T-helper 1 cell (primary cell): Measurements from ENCODE around the gene CCR9.

Source experiments
- DNase-seq, 5 donors: peaks; one replicate each; pipeline ENCODE4 v3.0.0-alpha.2; 2012 to 2020

The CCR9 gene

DNA sequence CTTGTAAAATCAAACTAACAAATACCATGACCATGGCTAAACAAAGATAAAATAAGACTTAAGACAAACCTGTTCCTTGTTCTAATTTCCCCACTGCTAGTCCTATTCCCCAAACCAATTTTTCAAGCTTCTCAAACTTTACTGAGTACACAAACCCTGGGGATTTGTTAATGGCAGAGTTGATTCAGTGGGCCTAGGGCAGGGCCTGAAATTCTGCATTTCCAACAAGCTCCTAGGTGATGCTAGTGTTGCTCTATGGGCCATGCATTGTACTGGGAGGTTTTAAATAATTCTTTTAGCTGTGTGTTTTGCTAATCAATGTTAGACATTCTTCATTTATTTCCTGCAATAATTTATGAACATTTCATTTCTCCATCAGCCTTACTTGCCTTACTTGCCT is 13.3 kb upstream of the CCR9 start:
- DNase-seq, result no peak

DNA sequence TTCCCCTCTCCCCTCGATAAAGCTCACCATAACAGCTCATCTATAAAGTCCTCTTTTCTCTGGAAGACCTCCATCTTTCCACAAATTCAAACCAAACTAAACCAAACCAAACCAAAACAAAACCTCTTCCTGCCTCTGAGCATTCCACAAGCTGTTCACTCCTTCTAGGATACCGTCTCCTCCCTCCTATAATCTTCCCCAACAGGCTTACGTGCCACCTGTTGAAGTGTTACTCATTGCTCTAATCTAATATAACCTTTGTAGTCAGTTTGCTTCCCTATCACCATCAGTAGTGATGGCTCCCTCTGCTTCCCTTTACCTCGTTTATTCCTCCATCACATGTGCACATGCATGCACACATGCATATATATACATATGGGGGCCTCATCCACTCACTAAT is 12.7 kb upstream of the CCR9 start:
- no peak for DNase-seq

DNA sequence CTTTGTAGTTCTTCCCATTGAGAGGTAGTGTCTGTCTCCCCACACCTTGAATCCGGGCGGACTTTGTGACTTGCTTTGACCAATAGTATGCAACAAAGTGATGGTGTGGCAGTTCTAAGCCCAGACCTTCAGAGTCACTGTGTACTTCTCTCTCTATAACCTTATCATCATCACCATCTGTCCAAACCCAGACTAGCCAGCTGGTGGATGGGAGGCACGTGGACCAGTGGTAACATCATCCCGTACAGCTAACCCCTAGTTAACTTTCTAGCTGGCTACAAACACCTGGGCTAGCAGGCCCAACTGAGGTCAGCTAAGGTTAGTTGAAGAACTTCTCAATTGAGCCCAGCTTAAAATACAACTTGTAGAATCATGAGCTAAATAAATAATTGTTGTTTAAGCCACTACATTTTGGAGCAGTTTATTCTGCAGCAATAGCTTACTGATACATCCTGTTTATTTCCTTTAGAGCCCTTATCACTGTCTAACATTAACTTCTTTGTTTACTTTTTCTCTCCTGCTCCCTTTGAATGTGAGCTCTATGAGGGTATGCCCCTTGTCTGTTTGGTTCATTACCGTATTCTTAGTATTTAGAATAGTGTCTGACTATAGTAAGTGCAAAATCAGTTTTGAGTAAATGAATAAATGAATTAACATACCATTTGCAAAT is 11.5 kb upstream of the CCR9 start:
- no peak for DNase-seq

DNA sequence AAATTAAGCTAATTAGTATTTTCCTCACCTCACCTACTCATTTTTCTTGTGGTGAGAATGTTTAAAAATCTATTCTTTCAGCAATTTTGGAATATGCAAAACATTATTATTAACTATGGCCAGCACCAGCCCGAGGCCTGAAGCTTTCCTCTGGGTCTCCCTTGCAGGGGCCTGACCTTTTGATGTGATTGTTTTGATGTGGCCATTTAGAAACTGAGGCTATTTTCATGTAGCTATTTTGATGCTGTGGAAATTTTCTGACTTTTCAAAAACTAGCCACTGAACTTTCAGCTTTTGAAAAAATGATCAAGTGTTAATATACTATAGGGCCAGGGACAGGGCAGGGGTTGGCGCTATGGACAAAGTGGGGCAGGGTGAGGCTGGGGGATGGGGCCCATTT is 8.2 kb upstream of the CCR9 start:
- no peak for DNase-seq

DNA sequence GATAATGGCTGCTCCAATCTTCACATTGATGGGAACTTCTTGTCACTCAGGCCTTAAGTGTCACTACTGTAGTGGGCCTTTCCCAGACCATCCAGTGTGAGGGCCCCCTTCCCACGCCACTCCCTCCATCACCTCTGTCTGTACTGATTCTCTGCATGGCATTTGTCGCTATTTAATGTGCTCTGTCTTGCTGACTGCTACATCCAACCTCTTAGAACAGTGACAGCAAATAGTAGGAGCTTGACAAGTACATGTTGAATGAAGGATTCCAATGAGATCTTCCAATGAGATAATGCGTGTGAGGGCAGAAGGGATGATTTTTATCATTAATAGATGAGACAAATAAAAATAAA is 5.6 kb upstream of the CCR9 start:
- DNase-seq, result no peak

DNA sequence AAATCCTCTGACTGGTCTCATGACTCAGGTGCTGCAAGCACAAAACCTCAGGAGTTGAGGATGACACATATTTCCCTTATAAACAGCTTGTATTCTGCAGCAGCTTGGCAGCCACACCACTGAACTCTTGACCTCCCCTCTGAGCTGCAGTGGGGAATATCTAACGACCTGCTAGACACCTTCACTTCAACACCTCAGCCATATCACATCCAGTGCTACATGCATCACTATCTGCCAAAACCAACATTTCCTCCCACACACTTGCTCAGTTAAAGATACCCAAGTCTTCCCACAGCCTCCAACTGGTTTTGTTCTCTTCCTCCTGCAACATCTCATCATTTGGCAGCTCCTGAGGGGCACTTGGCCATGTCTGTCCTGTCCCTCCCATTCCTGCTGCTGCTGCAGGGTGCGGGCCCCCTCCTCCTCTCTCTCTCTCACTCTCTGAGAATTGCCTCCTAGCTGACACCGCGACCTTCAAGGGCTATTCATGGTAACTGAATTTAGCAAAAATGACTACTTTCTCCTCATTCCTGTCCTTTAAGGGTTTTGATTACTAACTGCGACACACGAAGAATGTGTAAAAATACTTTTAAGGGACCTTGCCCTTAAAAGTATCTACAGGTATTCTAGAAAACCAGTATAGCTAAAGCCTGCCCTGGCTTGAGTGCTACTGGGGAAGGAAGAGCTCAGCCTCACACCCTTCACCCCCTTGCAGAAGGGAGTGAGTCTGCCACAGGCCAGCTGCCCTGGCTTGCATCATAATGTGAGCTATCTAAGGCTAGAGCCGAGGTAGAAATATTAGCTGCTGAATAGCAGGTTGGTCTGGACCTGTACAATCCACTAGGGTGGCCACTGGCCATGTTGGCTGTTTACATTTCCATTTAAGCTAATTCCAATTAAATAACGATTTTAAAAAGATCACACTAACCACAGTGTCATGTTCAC is 5.0 kb upstream of the CCR9 start:
- peak in 1 of 5 donors; percentile 28 for DNase-seq

DNA sequence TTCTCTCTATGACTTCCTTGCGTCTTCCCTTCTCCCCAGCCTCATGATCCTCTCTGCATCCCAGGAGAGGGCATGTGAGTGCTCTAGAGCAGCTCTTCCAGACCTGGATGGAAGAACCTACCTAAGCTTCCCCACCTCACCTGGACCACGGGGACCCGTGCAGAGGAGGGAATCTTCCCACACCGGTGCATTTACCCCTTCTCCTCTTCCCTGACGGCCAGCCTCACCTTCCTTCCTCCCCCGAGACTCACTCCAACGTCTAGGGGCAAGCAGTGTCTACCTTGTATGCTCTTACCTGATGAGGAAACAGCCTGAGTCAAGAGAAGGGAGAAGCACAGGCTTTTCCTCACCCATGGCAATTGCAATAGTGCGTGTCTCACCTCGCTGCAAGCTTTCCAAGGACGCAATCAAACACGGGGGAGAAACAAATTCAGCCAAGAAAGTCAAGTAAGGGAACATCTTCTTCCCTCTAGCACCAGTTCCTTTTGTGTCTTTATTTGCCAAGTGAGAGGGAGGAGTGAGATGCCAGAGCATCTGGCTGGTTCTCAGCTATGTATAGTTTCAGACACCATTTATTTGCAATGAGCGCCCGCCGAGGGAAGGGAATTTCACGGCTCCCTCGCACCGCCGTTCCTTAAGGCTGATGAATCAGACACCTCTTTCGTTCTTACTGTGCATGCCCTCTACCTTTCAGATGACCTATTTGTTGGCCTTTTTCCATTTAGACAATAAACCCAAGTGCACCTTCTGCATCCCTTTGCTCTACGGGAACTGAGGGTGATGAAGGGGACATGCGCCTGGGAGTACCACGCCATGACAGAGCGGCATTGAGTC is 1.8 kb upstream of the CCR9 start:
- DNase-seq, result no peak

DNA sequence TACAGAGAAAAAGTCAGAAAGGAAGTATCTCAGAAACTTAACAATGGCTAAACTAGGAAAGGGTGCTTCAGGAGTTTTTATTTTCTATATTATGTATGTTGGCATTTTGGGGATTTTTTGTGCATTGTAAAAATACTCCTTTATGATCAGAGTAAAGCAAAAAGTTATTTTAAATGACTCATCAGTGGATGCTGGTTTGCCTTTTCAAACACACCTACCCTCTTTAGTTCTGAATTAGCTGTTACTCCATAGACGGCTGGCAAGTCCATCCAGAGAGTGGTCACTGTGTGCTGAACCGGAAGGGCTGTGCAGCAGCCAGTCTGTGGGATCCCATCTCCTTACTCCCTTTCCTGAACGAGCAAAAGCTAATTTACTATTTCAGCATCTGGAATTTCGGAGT is 942 bp downstream of the CCR9 start:
- DNase-seq, result no peak

DNA sequence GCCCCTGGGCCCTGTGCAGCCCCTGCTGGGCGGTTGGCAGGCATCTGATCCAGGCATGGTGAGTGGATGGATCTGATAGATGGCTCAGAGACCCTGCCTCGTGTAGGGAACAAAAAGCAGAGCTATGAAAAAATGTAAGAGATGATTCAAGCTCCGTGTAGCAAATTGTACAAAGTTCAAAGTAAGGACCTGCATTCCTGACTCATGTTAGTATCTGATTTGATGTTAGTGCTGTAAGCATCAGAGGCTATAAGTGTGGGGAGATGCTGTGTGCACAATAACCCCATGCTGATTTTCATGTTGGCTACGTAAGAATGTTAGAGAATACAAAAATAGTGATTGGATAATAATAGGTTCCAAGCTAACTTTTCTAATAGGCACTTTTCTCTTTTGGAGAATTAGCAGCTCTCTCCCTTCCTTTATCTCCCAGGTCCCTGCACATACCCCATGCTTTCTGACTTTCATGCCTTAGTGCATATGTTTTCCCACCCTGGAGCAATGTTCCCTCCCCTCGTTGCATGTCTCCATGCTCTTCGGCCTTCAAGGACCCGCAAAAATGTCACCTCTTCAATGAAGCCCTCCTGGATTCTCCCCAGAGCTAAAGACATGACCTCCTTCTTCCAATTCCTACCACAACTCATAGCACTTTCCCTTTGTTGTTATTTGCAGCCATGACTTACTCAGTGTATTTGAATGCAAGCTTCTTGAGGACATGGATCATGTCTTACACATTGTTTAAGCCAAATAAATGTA is 1.6 kb downstream of the CCR9 start:
- no peak for DNase-seq

DNA sequence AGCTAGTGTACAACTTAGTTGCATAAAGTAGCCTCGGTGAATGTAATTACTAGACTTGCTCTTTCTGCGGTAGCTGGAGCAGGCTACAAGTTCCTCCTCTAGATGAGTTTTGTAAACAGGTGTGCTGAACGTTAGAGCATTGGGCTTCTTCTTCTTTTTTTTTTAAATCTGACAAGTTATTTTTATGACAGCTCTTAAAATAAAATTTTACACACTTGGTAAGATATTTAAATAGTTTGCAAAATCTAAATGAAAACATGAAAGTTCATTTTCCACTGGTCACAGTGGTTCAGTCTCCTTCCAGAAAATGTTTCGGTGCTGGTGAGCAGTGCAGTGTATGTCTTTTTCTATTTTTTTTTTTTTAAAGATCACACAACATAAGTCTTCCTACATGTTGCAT is 3.0 kb downstream of the CCR9 start:
- no peak for DNase-seq

DNA sequence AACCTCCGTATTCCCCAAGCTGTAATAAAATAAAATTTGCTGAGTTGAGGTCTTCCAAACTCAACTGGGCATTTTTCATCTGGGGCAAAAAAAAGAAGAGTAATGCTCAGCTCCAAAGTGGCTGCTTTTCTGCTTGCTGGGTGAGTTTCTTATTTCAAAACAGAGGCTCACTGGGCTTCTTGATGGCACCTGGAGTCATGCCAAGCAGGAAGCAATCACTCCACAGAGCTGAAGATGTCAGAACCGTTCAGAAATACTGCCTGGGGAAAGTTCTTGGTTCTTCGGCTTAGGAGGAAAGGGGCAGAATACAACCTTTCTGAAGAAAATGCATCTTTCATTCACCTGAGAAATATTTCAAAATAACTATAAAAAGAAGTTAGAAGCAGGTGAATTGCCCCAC is 4.1 kb downstream of the CCR9 start:
- no peak for DNase-seq

DNA sequence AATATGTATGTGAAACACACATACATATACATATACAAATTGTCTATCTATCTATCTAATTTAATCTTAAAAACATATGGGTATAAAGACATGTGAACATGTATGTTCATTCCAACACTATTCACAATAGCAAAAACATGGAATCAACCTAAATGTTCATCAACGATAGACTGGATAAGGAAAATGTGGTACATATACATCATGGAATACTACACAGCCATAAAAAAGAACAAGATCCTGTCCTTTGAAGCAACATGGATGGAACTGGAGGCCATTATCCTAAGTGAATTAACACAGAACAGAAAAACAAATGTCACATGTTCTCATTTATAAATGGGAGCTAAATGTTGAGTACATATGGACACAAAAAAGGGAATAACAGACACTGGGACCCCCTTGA is 5.8 kb downstream of the CCR9 start:
- DNase-seq, result no peak

DNA sequence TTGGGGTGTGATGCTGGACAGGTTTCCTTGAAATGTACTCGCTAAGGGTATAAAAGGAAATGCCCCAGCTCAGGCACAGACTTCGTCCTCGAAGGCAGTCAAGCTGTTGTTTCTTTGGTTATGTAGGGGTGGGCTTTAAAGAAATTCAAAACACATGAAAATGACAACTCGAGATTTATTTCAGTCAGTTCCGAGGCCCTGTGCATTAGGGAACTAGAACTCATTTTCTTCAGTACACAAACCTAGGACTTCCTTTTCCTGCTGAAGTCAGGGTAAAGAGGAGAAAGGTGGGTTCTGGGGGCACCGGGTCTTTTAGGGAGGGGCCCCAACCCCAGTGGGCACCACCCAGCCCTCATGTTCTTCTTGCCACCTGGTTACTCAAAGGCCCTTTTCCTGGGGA is 7.7 kb downstream of the CCR9 start:
- no peak for DNase-seq

DNA sequence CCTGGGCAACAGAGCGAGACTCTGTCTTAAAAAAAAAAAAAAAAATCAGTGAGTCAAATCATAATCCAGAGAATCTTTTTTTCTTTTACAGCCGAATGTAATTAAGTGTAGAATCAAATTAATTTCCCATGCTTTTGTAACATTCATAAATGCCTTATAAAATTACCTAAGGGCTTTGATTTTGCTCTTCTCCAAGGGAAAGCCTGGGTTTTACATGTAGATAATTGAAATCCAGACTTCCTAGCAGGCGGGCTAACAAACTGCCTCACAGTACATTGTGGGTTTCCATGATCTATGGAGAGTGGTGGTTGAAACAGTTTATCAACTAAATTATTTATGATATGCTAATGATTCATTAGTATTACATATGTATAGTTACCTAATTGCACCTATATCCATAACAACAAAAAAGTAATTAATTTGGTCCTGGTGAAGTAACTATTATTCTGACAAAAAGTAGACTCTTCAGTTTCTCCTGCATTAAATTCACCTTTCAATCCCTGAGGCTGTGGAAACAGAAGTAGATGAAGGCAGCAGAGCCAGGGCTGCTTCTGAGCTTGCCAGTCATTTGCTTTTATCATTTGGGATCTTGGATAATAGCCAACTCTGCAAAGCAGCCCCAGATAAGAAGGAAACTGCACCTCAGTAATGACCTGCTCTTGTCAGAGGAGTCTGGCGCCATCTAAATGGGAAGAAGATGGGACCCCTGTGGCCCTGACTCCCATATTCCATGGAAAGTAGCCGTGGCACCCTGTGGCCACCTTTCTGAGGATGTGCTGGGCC is 9.5 kb downstream of the CCR9 start:
- DNase-seq, result no peak

DNA sequence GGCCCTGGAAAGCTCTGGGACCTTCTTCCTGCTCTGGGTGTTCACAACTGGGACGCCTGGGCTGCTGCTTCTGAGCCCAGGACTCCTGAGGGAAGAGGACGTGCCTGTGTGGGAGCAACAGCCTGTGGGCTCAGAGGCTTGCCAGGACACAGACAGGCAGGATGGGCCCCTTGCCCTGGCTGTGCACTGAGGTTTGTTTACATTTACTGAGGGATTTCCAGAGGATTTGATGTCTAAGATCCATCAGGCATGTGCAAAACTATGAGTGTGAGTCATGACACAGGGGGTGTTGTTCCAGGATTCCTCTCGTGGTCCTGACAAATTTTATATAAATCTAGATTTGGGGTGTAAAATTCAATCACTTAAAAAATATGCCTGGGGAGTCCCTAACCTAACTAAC is 10.6 kb downstream of the CCR9 start:
- DNase-seq, result no peak

DNA sequence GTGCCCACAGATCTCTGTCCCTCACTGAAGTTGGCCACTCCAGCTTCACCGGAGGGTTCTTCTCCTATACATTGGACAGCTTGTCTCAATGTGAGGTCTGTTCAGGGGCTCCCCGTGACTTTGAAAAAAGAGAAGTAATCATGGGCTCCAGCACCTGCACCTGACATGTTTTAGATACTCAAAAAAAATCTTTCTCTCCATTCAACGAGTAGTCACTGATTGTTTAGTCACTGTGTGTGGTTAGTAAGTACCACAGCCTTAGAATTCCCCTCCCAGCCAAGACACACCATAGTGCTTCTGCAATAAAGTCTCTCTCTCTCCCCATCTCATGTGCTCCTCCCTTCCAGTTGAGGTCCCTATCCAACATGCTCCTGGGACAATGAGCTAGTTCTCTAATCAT is 18.6 kb downstream of the CCR9 start:
- no peak for DNase-seq

DNA sequence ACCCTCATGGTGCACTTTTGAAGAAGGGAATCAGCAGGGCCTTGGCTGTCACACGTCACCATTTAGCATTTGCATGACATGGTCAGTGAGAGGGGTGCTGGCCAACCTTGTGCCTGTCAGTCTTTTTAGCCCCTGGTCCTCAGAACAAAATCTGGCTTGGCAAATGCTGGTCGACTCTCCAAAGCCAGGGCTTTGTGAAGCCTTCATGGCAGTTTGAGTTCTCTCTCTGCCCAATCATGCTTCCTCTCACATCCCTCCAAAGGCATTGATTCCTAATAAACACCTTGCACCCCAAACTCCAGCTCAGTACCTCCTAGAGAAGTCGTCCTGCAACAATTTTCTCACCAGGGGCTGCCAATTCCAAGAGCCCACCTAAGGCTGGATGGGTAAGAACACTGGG is 19.4 kb downstream of the CCR9 start:
- no peak for DNase-seq

DNA sequence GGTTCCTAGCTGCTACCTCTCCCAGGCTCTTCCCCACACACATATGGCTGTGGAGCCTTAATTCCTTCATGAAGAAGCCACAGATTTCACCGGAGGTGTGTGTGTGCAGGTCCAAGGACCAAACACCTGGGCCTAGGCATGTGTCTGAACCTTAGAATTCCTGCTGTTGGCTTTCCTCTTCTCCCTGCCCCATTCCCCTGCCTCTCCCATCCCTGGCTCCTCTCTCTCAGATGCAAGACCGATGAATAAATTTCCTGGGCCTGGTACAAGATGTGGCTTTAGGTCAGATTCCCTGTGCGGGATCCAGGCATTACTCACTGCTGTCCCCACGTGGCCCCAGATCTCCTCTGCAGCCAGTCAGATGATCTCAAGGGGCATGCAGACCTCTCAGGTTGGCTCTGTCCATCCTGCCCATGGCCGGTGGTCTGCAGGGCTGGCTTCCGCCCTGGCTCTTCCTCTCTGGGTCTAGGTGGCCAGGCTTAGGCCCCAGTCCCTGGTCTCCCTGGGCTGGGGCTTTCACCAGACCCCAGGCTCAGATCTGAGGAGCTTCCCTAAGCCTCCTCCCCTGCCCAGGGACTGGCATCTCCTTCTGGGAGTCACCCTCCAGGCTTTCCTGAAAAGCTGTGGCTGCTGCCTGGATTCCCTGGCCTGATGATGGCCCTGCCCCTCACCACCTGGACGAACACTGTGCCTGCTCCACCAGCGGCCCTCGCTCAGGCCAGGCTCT is 20.5 kb downstream of the CCR9 start:
- DNase-seq, result no peak

DNA sequence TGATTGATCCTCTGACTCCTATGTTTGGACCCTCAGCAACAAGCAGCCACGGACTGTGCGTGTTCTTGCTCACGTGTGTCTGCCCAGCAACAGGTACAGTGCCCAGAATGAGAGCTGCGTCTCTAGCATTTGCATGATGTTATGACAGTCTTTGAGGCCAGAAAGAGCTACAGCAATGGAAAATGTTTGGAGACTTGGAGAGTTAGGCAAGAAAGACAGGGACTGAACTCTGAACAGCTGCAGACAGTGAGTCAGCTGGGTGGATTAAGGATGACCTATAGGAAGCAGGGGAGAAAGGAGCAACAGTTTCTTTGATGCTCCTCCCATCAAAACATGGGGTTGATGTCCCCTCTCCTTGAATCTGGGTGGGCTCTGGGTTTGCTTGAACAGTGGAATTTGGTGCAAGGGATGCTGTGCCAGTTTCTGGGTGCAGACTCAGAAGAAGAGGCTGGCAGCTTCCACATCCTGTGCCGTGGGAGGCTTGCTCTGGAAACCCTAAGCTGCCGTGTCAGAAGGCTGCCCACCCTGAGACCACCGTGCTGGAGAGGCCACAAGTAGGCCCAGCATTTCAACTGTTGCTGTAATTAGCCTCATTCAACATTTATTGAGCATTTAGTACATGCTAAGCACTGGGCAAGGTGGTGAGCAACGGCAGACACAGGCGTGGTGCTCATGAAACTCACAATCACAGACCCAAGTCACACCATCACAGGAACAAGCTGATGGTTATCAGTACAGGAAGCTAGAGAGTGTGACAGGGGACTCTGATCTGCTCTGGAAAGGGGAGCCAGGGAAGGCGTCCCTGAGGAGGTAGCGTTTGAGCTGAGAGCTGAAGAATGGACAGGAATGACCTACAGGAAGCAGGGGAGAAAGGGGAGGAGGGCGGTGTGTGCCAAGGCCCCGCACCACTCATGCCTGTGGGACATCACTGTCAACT is 21.7 kb downstream of the CCR9 start:
- DNase-seq, result peak in 2 of 5 donors; percentile 10 to 60

DNA sequence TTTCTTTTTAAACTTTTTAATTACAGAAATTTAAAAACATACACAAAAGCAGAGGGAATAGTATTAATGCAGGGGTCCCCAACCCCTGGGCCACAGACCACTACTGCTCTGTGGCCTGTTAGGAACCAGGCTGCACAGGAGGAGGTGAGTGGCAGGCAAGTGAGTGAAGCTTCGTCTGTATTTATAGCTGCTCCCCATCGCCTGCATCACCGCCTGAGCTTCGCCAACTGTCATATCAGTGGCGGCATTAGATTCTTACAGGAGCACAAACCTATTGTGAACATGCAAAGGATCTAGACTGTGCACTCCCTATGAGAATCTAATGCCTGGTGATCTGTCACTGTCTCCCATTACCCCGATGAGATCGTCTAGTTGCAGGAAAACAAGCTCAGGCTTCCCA is 22.4 kb downstream of the CCR9 start:
- no peak for DNase-seq
